KMS-11 (cell line): Measurements from ENCODE around the gene C12orf43.
"Not testable (repeated sequence)": the region's sequence is repeated elsewhere in the genome, so short reads cannot be mapped to it uniquely, and the experiment has no call there.

Source experiments
- H2AFZ ChIP-seq: fragments of 200-600 bp; sonication (generic); 2 replicates; pipeline ENCODE4 v1.6.1; 2016; ENCODE audit warnings: antibody characterized with exemption, mixed run types, low read depth
- H3K27ac ChIP-seq: fragments of 200-600 bp; sonication (generic); 2 replicates; pipeline ENCODE4 v1.6.1; 2016; ENCODE audit warnings: mild to moderate bottlenecking, mixed run types
- H3K27me3 ChIP-seq: fragments of 200-600 bp; sonication (generic); 2 replicates; pipeline ENCODE4 v1.6.1; 2017; ENCODE audit warnings: mild to moderate bottlenecking, low read depth, mixed run types, moderate library complexity; ENCODE audit not compliant: insufficient read depth
- H3K36me3 ChIP-seq: fragments of 200-600 bp; sonication (generic); 2 replicates; pipeline ENCODE4 v1.6.1; 2017; ENCODE audit warnings: mild to moderate bottlenecking, mixed run types; ENCODE audit not compliant: insufficient read depth
- H3K4me1 ChIP-seq: fragments of 200-600 bp; sonication (generic); 2 replicates; pipeline ENCODE4 v1.6.1; 2016; ENCODE audit warnings: mild to moderate bottlenecking, low read depth, mixed run types; ENCODE audit not compliant: poor library complexity, severe bottlenecking
- H3K4me2 ChIP-seq: fragments of 200-600 bp; sonication (generic); 2 replicates; pipeline ENCODE4 v1.7.0; 2016; ENCODE audit warnings: mild to moderate bottlenecking, mixed run types
- H3K4me3 ChIP-seq: fragments of 200-600 bp; sonication (generic); IDR thresholded peaks from 2 replicates; pipeline ENCODE4 v1.6.1; 2017; ENCODE audit warnings: low read depth, low read length, mixed read lengths; ENCODE audit not compliant: insufficient read depth
- H3K79me2 ChIP-seq: fragments of 200-600 bp; sonication (generic); 2 replicates; pipeline ENCODE4 v1.6.1; 2016; ENCODE audit warnings: low read depth, mixed run types; ENCODE audit not compliant: insufficient read depth
- H3K9ac ChIP-seq: fragments of 200-600 bp; sonication (generic); 2 replicates; pipeline ENCODE4 v1.6.1; 2016; ENCODE audit warnings: mild to moderate bottlenecking, mixed run types
- H4K20me1 ChIP-seq: fragments of 200-600 bp; sonication (generic); 2 replicates; pipeline ENCODE4 v1.6.1; 2016; ENCODE audit warnings: mild to moderate bottlenecking, mixed run types; ENCODE audit not compliant: insufficient read depth
- TF ChIP-seq, protein P1 (sequence below): fragments of 200-600 bp; sonication (generic); conservative IDR thresholded peaks from 2 replicates; pipeline ENCODE4 v1.6.1; 2017; ENCODE audit warnings: low read depth, mild to moderate bottlenecking, antibody characterized with exemption, low read length, moderate library complexity, mixed read lengths

Gene C12orf43

DNA sequence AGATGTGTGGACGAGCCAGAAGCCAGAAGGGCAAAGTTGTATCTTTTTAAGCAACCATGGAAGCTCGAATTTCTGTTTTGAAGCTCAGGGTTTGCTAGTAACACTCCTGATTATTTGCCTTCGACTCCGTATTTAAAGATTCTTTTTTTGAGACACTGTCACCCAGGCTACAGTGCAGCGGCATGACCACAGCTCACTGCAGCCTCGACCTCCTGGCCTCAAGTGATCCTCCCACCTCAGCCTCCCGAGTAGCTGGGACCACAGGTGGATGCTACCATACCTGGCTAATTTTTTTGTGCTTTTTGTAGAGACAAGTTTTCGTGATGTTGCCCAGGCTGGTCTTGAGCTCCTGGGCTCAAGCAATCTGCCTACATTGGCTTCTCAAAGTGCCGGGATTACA lies 41.5 kb upstream of the C12orf43 start:
- Histone ChIP-seq H3K4me1 (peaks cover 24% of the 10 kb centered on the region), H3K27me3 (no peaks in the 10 kb centered on the region), H3K4me2 (no peak overlapping the region), H3K36me3 (no peaks in the 10 kb centered on the region), H4K20me1 (no peaks in the 10 kb centered on the region), H3K27ac (no peak overlapping the region), H3K4me3 (no peak overlapping the region), H3K79me2 (no peaks in the 10 kb centered on the region), H2AFZ (no peak overlapping the region), H3K9ac (no peak overlapping the region)
- TF ChIP-seq, protein P1, sequence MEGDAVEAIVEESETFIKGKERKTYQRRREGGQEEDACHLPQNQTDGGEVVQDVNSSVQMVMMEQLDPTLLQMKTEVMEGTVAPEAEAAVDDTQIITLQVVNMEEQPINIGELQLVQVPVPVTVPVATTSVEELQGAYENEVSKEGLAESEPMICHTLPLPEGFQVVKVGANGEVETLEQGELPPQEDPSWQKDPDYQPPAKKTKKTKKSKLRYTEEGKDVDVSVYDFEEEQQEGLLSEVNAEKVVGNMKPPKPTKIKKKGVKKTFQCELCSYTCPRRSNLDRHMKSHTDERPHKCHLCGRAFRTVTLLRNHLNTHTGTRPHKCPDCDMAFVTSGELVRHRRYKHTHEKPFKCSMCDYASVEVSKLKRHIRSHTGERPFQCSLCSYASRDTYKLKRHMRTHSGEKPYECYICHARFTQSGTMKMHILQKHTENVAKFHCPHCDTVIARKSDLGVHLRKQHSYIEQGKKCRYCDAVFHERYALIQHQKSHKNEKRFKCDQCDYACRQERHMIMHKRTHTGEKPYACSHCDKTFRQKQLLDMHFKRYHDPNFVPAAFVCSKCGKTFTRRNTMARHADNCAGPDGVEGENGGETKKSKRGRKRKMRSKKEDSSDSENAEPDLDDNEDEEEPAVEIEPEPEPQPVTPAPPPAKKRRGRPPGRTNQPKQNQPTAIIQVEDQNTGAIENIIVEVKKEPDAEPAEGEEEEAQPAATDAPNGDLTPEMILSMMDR = no peak

GRCh38 chr12:121053706-121054105 lies 37.4 kb upstream of the C12orf43 start:
- TF ChIP-seq, protein P1 = no peak
- no peak overlapping the region for H2AFZ ChIP-seq
- no peak overlapping the region for H3K4me2 ChIP-seq
- no peak overlapping the region for H3K9ac ChIP-seq
- H4K20me1 ChIP-seq = no peaks in the 10 kb centered on the region
- H3K27ac ChIP-seq = no peak overlapping the region
- H3K4me3 ChIP-seq = no peak overlapping the region
- no peaks in the 10 kb centered on the region for H3K36me3 ChIP-seq
- peaks cover 8% of the 10 kb centered on the region for H3K4me1 ChIP-seq
- H3K27me3 ChIP-seq = no peaks in the 10 kb centered on the region
- no peaks in the 10 kb centered on the region for H3K79me2 ChIP-seq

- H4K20me1 ChIP-seq = no peaks in the 10 kb centered on the region
- H3K79me2 ChIP-seq = no peaks in the 10 kb centered on the region
- H3K4me3 ChIP-seq = no peak overlapping the region
- TF ChIP-seq, protein P1 = no peak
- H3K4me1 ChIP-seq = no peaks in the 10 kb centered on the region
- H3K4me2 ChIP-seq = no peak overlapping the region
- H3K27ac ChIP-seq = no peak overlapping the region
- H3K9ac ChIP-seq = no peak overlapping the region
- H3K27me3 ChIP-seq = no peaks in the 10 kb centered on the region
- no peak overlapping the region for H2AFZ ChIP-seq
- no peaks in the 10 kb centered on the region for H3K36me3 ChIP-seq
Observed at GRCh38 chr12:121050725-121051124, 34.4 kb upstream of the C12orf43 start.

GRCh38 chr12:121048442-121048841 lies 32.2 kb upstream of the C12orf43 start:
- no peaks in the 10 kb centered on the region for H4K20me1 ChIP-seq
- no peaks in the 10 kb centered on the region for H3K4me1 ChIP-seq
- H3K9ac ChIP-seq = no peak overlapping the region
- TF ChIP-seq, protein P1 = no peak
- H3K79me2 ChIP-seq = no peaks in the 10 kb centered on the region
- H3K4me3 ChIP-seq = no peak overlapping the region
- H3K27me3 ChIP-seq = no peaks in the 10 kb centered on the region
- no peak overlapping the region for H3K4me2 ChIP-seq
- H3K27ac ChIP-seq = no peak overlapping the region
- no peaks in the 10 kb centered on the region for H3K36me3 ChIP-seq
- no peak overlapping the region for H2AFZ ChIP-seq

GRCh38 chr12:121047400-121047799 lies 31.1 kb upstream of the C12orf43 start:
- H3K9ac ChIP-seq, H3K4me3 ChIP-seq, H2AFZ ChIP-seq, H3K4me1 ChIP-seq, H4K20me1 ChIP-seq, H3K27ac ChIP-seq, H3K36me3 ChIP-seq, H3K79me2 ChIP-seq, H3K27me3 ChIP-seq, H3K4me2 ChIP-seq: not testable (repeated sequence)
